Ureter (tissue), 1 donor: ENCODE measurements around the gene LZTS3. TPM values are rescaled to one million over a fixed set of nuclear protein-coding genes. Genes with fewer than 3 reads are reported as not detected.
"Not testable (repeated sequence)": the region's sequence is repeated elsewhere in the genome, so short reads cannot be mapped to it uniquely, and the experiment has no call there.

Experiments
- DNase-seq: peaks from one replicate; pipeline ENCODE4 v3.0.0-alpha.2; 2020; ENCODE audit warnings: low spot score
- total RNA-seq: library from RNA; stranded (reverse); gene quantifications from one replicate; pipeline ENCODE4 v1.2.4, GENCODE V29; 2023
- donor health status: DM: yes; HTN: yes; CAD: no.

The LZTS3 gene
- total RNA-seq, 1 donor from 2014 or later: 10.1 TPM

DNA sequence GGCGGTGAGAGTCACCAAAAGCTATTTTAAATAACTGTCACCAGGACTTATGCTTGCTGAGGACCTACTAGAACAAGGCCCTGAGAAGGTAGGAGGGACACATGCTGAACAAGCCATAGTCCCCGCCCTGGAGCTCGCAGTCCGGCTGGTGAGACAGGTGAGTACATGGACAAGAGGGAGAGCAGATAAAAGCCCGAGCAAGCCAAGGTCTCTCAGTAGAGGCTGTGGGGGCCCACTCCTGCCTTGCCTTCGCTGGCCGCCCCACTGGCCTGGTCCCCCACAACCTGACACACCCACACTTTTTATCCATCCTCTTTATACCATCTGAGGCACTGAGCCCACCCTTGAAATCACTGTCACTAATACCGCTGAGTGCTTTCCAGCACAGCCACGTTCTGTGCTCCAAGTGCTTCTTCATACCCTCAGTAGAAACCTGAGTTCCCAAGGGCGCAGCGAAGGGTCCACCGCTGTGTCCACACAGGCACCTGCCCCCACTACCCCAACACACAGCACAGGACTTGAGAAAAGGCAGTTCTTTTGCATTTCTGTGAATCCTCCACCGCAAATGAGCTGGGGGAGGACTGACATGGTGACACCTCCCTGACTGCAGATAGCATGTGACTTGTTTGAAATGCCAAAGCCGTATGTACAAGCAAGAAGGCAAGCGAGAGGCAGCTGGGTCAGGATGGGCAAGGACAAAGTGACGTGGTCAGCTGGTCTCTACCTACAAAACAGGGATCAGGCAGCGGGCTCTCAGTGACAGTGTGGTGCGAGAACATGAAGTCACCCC, 19.1 kb upstream of the LZTS3 start:
- no peak for DNase-seq

DNA sequence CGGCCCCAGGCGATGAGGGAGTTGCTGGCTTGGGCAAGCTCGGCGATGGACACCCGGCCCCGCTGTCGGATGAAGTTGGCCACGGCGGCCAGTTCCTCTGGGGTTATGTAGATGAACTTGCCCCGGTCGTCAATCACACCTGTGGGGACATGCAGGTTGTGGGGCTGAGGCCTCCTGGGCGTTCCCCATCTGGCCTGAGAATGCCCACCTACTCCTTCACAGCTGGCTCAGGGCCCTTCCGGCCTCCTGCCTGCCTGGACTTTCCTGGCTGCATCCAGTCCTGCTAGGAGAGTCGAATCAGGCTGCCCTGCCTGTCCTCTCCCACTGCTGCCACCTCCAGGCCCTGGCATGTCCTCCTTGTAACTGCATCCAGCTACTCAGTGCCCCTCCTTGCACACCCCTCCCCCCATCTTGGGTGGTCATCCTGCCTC, 17.3 kb upstream of the LZTS3 start:
- DNase-seq: no peak

DNA sequence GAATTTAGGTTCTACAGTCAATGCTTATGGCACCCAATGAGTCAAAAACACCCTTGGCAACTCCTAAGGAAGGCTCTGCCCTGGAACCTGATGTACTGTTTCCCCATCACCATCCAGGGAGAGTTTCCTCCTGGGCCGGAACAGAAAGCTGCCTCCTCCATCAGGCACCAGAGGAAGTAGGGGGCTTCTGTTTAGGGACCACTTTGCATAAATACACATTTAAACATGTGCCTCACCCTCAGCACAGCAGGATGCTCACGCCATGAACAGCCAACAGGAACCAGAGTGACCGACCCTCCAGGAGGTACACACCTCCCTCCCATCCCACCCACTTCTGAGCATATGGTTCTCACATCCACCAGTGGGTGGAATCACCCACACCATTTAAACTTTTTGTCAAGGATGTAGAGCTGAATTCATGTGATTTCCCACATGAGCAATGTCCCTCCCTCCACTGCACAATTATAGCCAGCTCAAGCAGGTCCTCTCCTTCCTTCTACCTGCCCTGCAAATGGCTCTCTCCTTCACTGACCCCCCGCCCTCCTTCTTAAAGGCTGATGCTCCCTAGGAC, 16.3 kb upstream of the LZTS3 start:
- no peak for DNase-seq

DNA sequence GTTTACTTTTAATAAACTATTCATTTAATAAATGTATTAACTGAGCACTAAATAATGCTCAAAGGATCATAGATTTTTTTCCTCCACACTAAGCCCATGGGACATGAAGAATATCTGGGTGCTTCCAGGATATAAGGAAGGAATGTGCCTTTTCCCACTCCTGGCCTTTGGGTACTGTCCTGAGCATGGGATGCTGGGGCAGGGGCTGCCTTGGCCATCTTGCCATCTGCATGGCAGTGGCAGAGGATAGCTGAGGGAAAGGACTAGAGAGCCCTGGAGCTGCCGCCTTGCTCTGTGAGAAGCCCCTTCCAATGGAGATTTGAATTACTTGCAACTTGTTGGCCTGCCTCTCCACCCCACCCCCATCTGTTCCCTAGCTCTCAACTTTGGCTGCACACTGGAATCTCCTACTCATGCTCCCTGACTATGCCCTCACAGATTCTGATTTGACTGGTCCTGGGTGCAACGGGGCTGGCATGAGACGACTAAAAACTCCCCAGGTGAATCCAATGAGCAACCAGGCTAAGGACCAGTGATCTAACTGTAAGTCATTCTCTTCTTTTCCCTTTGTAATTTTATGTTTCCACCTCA, 15.6 kb upstream of the LZTS3 start:
- no peak for DNase-seq

GRCh38 chr20:3187861-3188260, 14.5 kb upstream of the LZTS3 start:
- not testable (repeated sequence) for DNase-seq

GRCh38 chr20:3183896-3184612, 10.7 kb upstream of the LZTS3 start:
- no peak for DNase-seq

GRCh38 chr20:3182429-3182828, 9.1 kb upstream of the LZTS3 start:
- not testable (repeated sequence) for DNase-seq

- DNase-seq: no peak
Measured at GRCh38 chr20:3181270-3181669, 7.9 kb upstream of the LZTS3 start.

DNA sequence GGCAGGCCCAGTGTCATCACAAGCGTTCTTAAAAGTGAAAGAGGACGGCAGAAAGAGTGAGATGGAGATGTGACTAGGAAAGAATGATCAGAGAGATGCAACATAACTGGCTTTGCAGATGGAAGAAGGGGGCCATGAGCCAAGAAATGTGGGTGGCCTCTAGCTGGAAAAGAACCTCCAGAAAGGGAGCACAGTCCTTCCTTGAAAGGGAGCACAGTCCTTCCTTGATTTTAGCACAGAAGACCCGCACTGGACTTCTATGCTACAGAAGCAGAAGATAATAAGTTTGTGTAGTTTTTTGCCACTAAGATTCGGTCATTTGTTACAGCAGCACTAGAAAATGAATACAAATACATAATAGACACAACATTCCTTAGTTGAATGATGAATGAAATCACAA, 7.0 kb upstream of the LZTS3 start:
- DNase-seq: no peak

- no peak for DNase-seq
Measured at GRCh38 chr20:3177746-3178485, 4.6 kb upstream of the LZTS3 start.

DNA sequence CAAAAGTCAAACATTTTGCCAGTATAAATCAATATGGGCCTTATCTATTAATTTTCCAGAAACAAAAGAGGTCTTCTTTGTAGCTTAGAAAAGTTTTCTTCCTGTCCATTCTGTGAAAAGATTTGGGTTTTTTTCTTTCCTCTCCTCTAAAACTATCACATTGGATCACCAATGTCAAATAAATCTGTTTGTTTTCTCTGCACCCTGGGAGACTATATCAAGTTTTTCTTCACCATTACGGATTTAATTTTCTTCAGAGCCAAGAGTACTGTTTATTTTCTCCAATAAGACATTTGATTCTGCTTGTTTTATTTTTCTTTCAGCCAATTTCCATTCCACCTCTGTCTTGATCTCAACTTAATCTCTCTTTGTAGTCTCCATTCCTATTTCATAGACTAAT, 1.9 kb upstream of the LZTS3 start:
- DNase-seq: no peak

DNA sequence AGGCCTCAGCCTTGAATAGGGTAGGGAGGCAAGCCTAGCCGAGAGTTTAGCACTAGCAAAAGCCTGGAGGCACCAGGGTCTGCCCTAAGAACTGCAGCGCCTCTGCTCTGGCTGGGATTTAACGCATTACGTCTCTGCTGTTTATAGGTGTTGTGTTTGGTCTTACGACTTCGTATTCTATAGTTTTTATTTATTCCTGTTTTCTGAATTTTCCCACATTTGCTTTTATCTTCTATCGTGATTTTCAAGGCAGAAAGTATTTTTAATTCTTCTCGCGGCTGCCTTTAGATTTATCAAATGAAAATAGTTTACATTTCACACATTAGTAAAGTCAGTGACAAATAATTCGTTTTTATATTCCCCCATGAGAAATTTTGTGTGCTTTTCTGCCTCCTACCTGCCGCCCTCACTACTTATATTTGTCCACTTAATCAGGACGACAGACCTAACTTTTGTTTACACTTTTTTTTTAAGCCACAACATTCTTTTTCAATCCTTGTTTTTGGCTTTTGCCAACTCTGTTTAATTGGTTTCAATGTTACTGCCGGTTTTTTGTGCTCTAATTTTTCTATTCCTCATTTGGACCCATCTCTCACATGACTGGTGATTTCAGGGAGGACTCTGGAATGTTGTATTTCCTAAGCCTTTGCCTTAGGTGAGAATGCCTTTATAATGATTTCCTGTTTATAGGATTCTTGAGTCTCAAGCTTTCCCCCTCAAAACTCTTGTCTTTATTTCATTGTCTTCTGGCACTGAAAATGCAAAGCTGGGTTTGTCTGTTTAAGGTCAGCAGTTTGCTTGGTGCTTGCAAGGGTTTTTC, 1.3 kb upstream of the LZTS3 start:
- no peak for DNase-seq

GRCh38 chr20:3173610-3174441, 477 bp upstream of the LZTS3 start:
- DNase-seq: peak; percentile 88

- no peak for DNase-seq
Measured at GRCh38 chr20:3172126-3172932, 1.0 kb downstream of the LZTS3 start.

DNA sequence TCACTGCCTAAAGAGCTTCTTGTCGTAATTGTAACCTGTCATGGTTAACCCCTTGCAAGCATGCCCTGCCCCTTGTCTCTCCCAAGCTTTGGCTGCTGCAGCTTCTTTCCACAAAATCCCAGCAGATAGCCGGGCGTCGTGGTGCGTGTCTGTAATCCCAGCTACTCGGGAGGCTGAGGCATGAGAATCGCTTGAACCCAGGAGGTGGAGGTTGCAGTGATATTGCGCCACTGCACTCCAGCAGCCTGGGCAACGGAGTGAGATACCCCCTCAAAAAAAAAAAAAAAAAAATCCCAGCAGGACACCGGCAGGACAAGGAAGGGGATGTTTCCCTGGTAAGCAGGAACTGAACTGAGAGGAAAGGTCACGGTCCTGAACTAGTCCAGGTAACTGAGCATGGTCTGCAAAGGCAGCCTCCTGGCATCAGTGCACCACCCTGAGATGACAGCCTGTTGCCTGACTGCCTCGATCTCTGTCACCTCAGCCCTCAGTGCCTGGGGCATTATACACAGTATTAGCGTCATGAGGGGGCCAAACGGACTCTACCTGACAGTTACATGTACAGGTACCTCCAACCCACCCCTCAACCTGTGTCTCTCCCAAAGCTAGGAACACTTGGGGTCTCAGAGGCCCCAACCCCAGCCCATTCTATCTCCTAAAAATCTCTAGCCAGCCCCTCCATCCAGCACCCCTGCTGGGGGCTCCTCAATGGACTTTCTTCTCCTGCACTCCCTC, 1.8 kb downstream of the LZTS3 start:
- no peak for DNase-seq

DNA sequence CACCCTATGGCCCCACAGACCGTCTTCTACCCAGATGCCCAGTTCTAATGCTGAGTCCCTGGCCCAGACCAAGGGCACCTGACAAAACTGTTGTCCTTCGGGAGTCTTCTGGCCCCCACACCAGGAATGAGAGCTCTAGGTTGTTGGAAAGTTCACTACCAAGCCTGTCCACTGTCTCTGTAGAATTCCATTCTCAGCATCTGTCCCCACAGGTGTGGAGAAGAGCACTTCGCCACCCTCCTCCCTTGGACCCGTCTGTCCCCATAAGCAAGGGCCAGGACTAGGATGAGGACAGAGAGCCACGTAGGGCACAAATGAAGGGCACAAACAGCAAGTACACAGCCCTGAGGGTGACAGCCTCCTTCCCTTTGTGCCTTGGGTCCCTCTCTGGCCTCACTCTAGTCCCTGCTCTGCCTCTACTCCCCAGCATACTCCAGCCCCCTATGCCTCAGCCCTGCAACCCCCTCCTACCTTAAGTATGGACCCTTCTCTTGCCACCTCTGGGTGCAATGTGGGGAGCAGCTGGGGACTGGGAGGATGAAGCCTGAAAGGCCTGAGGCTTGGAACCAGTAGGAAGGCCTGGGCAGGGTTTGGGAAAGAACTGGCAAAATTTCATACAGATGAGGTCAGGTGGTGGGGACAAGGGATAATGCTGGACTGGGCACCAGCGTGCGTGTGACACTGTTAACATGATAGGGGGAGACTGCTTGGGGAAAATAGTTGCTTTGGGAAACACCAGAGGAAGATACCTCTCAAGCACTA, 4.3 kb downstream of the LZTS3 start:
- no peak for DNase-seq

GRCh38 chr20:3168079-3168828, 5.1 kb downstream of the LZTS3 start:
- peak; percentile 55 for DNase-seq
